ENCODE measurements around the gene MGAT3. TPM values are rescaled to one million over a fixed set of nuclear protein-coding genes. Genes with fewer than 3 reads are reported as not detected.

The MGAT3 gene
- total RNA-seq, 1 donor from 2014 or later = 0.11 TPM

DNA sequence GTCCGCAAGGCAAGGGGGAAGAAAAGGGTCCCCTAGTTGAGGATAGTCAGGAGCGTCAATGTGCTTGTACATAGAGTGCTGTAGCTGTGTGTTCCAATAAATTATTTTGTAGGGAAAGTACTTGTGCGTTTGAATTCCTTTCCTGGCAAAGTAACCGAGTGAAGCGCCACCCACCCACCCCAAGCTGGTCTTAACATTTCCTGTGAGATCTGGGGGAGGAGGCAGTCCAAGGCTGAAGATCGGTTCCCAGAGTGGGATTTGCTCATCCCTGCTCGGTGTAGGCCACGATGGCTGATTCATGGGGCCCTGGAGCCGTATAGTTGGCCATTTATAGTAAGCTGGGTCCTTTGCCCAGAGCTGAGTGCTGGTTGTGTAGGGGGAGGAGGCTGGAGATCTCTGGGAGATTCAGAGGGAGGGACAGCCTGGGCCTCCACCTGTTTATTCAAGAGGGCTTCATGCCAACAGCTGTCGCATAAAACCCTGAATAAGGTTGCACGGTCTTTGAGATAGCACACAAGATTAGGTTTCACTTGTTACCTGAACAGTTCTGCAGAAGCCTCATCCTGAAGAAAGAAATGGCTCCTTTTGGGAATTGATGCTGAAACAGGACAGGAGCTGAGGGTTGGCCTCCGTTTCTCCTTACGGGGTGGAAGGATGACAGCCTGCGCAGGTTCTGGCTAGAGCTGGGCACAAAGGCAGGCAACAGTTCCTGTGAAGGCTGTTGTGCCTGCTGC lies 65.9 kb downstream of the MGAT3 start:
- peaks cover 72% of the 10 kb centered on the region for H3K36me3 Mint-ChIP-seq (ENCODE audit: low read depth)
- H3K9me3 Mint-ChIP-seq = no peaks in the 10 kb centered on the region
- H3K27me3 Mint-ChIP-seq (ENCODE audit: low read depth) = no peaks in the 10 kb centered on the region
- H3K4me3 Mint-ChIP-seq (ENCODE audit: low read depth) = peak overlapping the region; percentile 96
- H3K4me1 Mint-ChIP-seq (ENCODE audit: low read depth) = peaks cover 56% of the 10 kb centered on the region
- intact Hi-C loops (cut with micrococcal nuclease) = no loop called here
- H3K27ac Mint-ChIP-seq = peak overlapping the region; percentile 98
- no peak for DNase-seq (ENCODE audit: low spot score)

DNA sequence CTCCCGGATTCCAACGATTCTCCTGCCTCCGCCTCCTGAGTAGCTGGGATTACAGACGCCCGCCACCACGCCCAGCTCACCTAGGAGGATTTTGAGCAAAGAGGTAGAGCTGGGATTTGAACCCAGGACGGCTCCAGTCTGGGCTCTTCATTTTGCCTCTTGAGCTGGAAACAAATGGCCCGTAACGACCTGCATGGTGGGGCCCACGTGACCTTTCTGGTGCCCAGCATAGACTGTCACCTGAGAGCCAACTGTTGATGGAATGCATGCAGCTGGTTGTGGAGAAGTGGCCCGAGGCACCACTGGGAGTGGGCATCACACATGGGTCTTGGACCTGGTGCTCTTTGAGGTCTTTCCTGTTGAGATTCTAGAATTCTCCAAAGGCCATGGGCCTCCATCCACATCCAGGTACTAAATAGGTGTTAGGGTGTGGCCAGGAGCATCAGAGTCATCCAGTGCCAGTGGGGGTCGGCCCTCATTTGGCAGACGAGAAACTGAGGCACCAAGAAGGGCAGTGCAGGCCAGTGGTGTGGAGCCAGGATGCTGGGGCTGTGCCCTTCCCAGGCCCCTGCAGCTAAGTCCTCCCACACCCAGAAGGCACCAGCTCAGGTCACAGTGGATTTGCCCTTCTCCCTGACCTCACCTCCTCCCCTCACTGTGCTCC lies 67.4 kb downstream of the MGAT3 start:
- DNase-seq (ENCODE audit: low spot score) = no peak
- no peaks in the 10 kb centered on the region for H3K9me3 Mint-ChIP-seq
- H3K27ac Mint-ChIP-seq = peak overlapping the region; percentile 57
- H3K27me3 Mint-ChIP-seq (ENCODE audit: low read depth) = no peaks in the 10 kb centered on the region
- peak overlapping the region; percentile 43 for H3K4me3 Mint-ChIP-seq (ENCODE audit: low read depth)
- H3K4me1 Mint-ChIP-seq (ENCODE audit: low read depth) = peaks cover 53% of the 10 kb centered on the region
- intact Hi-C loops (cut with micrococcal nuclease) = no loop called here
- peaks cover 79% of the 10 kb centered on the region for H3K36me3 Mint-ChIP-seq (ENCODE audit: low read depth)

- Mint-ChIP-seq H3K27me3 (ENCODE audit: low read depth) (no peaks in the 10 kb centered on the region), H3K27ac (peak overlapping the region; percentile 81), H3K4me3 (ENCODE audit: low read depth) (peak overlapping the region; percentile 43), H3K9me3 (no peaks in the 10 kb centered on the region), H3K4me1 (ENCODE audit: low read depth) (peaks cover 60% of the 10 kb centered on the region), H3K36me3 (ENCODE audit: low read depth) (peaks cover 87% of the 10 kb centered on the region)
- DNase-seq (ENCODE audit: low spot score) = no peak
- intact Hi-C loops (cut with micrococcal nuclease) = no loop called here
Observed at GRCh38 chr22:39524753-39525657, 68.2 kb downstream of the MGAT3 start.

DNA sequence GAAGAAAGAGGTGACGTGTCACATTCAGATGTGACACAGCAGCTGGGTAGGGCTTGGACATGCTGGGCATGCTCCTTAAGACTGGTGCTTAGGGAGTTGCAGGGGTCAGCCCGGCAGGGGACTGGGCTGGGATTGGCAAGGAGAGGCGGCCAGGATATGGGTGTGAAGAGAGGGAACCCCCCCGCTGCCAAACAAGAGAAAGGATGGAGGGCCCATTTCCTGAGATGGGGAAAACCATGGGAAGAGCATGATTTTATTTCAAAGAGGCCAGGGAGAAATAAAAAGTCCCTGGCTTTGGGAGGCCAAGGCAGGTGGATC lies 68.8 kb downstream of the MGAT3 start:
- H3K4me3 Mint-ChIP-seq (ENCODE audit: low read depth) = peak overlapping the region; percentile 49
- DNase-seq (ENCODE audit: low spot score) = no peak
- H3K27me3 Mint-ChIP-seq (ENCODE audit: low read depth) = no peaks in the 10 kb centered on the region
- no peaks in the 10 kb centered on the region for H3K9me3 Mint-ChIP-seq
- peaks cover 65% of the 10 kb centered on the region for H3K4me1 Mint-ChIP-seq (ENCODE audit: low read depth)
- H3K27ac Mint-ChIP-seq = peak overlapping the region; percentile 81
- peaks cover 88% of the 10 kb centered on the region for H3K36me3 Mint-ChIP-seq (ENCODE audit: low read depth)
- intact Hi-C loops (cut with micrococcal nuclease) = no loop called here

GRCh38 chr22:39526736-39527171 lies 69.9 kb downstream of the MGAT3 start:
- no peaks in the 10 kb centered on the region for H3K9me3 Mint-ChIP-seq

GRCh38 chr22:39527481-39527961 lies 70.7 kb downstream of the MGAT3 start:
- Mint-ChIP-seq H3K27ac (peak overlapping the region; percentile 70), H3K36me3 (ENCODE audit: low read depth) (peaks cover 86% of the 10 kb centered on the region), H3K27me3 (ENCODE audit: low read depth) (no peaks in the 10 kb centered on the region), H3K4me3 (ENCODE audit: low read depth) (no peak overlapping the region), H3K4me1 (ENCODE audit: low read depth) (peaks cover 70% of the 10 kb centered on the region), H3K9me3 (no peaks in the 10 kb centered on the region)
- DNase-seq (ENCODE audit: low spot score) = no peak
- intact Hi-C loops (cut with micrococcal nuclease) = no loop called here

More at GRCh38 chr22:39526736-39527171, 69.9 kb downstream of the MGAT3 start:
- peaks cover 74% of the 10 kb centered on the region for H3K4me1 Mint-ChIP-seq (ENCODE audit: low read depth)
- intact Hi-C loops (cut with micrococcal nuclease) = no loop called here
- H3K36me3 Mint-ChIP-seq (ENCODE audit: low read depth) = peaks cover 88% of the 10 kb centered on the region
- no peak overlapping the region for H3K4me3 Mint-ChIP-seq (ENCODE audit: low read depth)
- DNase-seq (ENCODE audit: low spot score) = no peak
- H3K27ac Mint-ChIP-seq = peak overlapping the region; percentile 33
- no peaks in the 10 kb centered on the region for H3K27me3 Mint-ChIP-seq (ENCODE audit: low read depth)

DNA sequence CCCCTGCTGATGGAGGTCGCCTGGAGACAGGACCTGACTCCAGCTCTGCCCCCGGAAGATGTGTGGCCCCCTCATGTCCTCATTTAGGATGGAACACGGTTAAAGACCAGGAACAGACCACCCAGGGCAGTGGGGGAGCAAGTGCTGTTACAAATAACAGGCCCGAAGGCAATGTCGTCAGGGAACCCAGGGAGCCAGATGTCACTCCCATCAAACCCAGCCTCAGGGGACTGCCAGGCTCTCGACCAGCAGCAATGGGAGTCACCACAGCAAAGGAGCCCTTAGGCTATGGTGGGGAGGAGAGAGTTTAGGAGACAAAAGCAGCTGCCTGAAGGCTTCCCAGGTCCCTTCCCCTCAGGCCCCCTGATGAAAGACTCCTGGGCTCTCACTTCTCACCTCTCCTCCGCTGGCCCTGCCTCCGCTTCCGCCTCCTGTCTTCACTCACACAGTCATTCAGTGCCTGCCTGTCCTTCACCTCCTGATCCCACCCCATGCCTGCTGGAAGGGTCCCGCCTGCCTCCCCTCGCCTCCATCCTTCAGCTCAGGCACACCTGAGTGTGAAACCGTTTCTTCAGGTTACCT lies 71.4 kb downstream of the MGAT3 start:
- Mint-ChIP-seq H3K4me3 (ENCODE audit: low read depth) (peak overlapping the region; percentile 50), H3K27me3 (ENCODE audit: low read depth) (no peaks in the 10 kb centered on the region), H3K27ac (no peak overlapping the region), H3K4me1 (ENCODE audit: low read depth) (peaks cover 67% of the 10 kb centered on the region), H3K36me3 (ENCODE audit: low read depth) (peaks cover 82% of the 10 kb centered on the region), H3K9me3 (no peaks in the 10 kb centered on the region)
- no peak for DNase-seq (ENCODE audit: low spot score)
- intact Hi-C loops (cut with micrococcal nuclease) = no loop called here

DNA sequence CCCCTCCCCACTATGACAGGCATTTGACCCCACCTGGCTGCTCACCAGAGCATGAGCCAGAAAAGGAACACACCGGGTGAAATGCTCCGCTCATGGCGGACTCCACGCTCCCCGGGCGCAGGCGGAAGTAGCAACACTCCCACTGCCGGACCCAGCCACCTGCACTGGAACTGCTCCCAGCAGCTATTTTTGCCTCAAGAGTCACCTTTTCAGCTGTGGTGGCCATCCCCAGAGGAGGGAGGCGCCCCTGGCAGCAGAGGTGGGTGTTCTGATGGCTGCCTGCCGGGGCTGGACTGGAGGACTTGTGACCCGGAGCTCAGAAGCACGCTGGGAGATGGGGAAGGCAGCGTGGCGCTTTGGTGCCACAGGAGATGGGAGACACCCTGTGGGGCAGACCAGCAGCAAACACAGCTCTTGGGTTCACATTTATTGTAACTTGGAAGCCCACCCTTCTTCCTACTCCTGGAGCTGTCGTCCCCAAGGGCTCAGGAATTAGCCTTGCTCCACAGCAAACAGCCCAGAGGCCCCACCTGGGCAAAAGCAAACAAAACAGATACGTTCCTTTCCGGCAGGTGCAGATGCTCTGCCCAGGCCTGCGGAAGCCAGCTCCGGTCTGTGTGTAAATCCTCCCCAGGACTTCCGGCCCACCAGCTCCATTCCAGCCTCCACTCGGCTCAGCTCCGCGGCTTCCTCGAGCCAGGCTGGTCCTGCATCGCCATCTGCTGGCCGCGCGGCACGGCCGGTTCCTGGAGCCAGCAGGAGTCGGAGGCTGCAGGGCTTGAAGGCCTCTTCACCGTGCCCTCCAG lies 72.1 kb downstream of the MGAT3 start:
- Mint-ChIP-seq H3K27ac (no peak overlapping the region), H3K9me3 (no peaks in the 10 kb centered on the region), H3K4me3 (ENCODE audit: low read depth) (peak overlapping the region; percentile 50), H3K27me3 (ENCODE audit: low read depth) (no peaks in the 10 kb centered on the region), H3K4me1 (ENCODE audit: low read depth) (peaks cover 66% of the 10 kb centered on the region), H3K36me3 (ENCODE audit: low read depth) (peaks cover 77% of the 10 kb centered on the region)
- intact Hi-C loops (cut with micrococcal nuclease) = loop anchor here (1.0 kb wide), 1 partner anchor 36 kb away; no protein-coding TSS in a partner anchor
- DNase-seq (ENCODE audit: low spot score) = peak; percentile 87

- H3K27me3 Mint-ChIP-seq (ENCODE audit: low read depth) = no peaks in the 10 kb centered on the region
- no peaks in the 10 kb centered on the region for H3K9me3 Mint-ChIP-seq
- peaks cover 71% of the 10 kb centered on the region for H3K36me3 Mint-ChIP-seq (ENCODE audit: low read depth)
- no peak overlapping the region for H3K27ac Mint-ChIP-seq
- peaks cover 65% of the 10 kb centered on the region for H3K4me1 Mint-ChIP-seq (ENCODE audit: low read depth)
- H3K4me3 Mint-ChIP-seq (ENCODE audit: low read depth) = peak overlapping the region; percentile 30
- intact Hi-C loops (cut with micrococcal nuclease) = loop anchor here (1.0 kb wide), 1 partner anchor 36 kb away; no protein-coding TSS in a partner anchor
- no peak for DNase-seq (ENCODE audit: low spot score)
Observed at GRCh38 chr22:39529487-39529851, 72.7 kb downstream of the MGAT3 start.

DNA sequence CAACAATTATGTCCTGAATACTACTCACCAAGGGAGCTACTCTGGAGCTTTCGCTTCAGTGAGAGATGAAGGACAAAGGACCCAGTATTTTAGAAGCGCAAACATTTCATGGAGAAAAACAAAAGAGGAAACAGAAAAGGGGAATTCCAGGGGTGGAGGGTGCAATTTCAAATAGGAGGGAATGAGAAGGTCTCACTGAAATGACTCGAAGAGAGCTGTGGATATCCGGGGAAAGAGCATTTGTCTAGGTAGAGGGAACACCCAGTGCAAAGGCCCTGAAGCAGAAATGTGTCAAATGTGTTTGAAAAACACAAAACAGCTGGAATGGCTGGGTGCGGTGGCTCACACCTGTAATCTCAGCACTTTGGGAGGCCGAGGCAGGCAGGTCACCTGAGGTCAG lies 73.3 kb downstream of the MGAT3 start:
- H3K36me3 Mint-ChIP-seq (ENCODE audit: low read depth) = peaks cover 65% of the 10 kb centered on the region

DNA sequence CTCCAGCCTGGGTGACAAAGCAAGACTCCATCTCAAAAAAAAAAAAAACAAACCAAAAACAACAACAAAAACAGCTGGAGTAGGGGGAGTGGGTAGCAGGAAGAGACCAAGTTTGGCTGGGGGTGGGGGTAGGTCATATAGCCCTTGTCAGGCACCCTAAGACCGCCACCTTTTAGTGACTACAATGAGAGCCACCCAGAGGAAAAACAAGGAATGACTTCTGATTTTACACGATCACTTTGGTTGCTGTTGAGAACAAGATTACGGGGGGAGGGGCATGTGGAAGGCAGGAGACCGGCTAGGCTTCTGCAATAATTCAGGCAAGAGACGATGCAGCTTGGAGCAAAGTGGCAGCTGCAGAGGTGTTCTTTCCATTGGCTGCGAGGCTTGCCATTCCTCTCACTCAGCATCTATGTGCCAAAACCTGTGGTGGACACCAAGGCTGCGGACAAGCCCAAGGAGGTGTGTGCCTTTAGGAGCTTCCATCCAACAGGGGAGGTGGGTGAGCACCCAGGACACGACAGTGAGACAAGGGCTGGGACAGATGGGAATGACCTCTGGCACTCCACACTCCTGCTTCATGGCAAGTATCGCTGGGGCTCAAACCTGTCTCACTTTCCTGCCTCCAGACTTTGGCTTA lies 74.0 kb downstream of the MGAT3 start:
- H3K4me1 Mint-ChIP-seq (ENCODE audit: low read depth) = peaks cover 54% of the 10 kb centered on the region
- H3K36me3 Mint-ChIP-seq (ENCODE audit: low read depth) = peaks cover 58% of the 10 kb centered on the region
- H3K4me3 Mint-ChIP-seq (ENCODE audit: low read depth) = peak overlapping the region; percentile 96
- H3K27me3 Mint-ChIP-seq (ENCODE audit: low read depth) = no peaks in the 10 kb centered on the region
- no peak overlapping the region for H3K27ac Mint-ChIP-seq
- intact Hi-C loops (cut with micrococcal nuclease) = loop anchor here (5.0 kb wide), 3 partner anchors 401 to 1421 kb away; partner anchors contain the start of genes RBX1 and TNRC6B
- no peak for DNase-seq (ENCODE audit: low spot score)
- no peaks in the 10 kb centered on the region for H3K9me3 Mint-ChIP-seq

More for the DNA sequence above, 73.3 kb downstream of the MGAT3 start:
- Mint-ChIP-seq H3K27me3 (ENCODE audit: low read depth) (no peaks in the 10 kb centered on the region), H3K27ac (peak overlapping the region; percentile 31), H3K4me3 (ENCODE audit: low read depth) (peak overlapping the region; percentile 7), H3K4me1 (ENCODE audit: low read depth) (peaks cover 59% of the 10 kb centered on the region), H3K9me3 (no peaks in the 10 kb centered on the region)
- intact Hi-C loops (cut with micrococcal nuclease) = loop anchor here (5.0 kb wide), 3 partner anchors 402 to 1422 kb away; partner anchors contain the start of genes RBX1 and TNRC6B
- no peak for DNase-seq (ENCODE audit: low spot score)
